NCI-H748 treated with DMSO at 0.1 percent for 48 hours (cell line): Measurements from ENCODE around the gene KDF1.
"Not testable (repeated sequence)": the region's sequence is repeated elsewhere in the genome, so short reads cannot be mapped to it uniquely, and the experiment has no call there.

Experiments used
- DNase-seq: peaks from one replicate; lab custom pipeline; 2025; lab: John Stamatoyannopoulos, UW

The KDF1 gene

DNA sequence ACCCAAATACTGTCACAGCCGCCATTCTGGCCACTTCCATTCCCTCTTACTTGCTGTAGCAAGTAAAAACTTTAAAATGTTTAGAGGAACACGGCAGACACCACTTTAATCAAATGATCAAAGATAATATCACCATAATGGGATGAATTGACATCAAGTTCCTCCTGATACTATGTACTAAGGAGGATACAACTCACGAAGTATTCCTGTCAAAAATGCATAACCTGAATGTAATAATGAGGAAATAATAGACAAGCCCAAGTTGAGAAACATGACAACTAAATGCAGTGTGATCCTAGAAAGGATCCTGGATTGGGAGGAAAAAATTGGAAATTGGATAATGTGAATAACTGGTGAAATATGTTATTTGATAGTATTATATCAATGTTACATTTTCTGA, 3.9 kb downstream of the KDF1 start:
- DNase-seq, result no peak

DNA sequence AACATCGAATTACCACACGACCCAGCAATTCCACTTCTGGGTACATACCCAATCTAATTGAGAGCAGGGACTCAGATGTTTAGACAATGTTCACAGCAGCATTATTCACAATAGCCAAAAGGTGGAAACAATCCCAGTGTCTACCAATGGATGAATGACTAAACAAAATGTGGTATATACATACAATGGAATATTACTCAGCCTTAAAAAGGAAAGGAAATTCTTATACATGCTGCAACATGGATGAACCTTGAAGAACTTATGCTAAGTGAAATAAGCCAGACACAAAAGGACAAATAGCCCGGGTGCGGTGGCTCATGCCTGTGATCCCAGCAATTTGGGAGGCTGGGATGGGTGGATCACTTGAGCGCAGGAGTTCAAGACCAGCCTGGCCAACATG, 6.9 kb downstream of the KDF1 start:
- DNase-seq, result no peak

- DNase-seq, result no peak
Measured at GRCh38 chr1:26951821-26952497, 8.3 kb downstream of the KDF1 start.

GRCh38 chr1:26951216-26951615, 9.1 kb downstream of the KDF1 start:
- DNase-seq, result no peak

DNA sequence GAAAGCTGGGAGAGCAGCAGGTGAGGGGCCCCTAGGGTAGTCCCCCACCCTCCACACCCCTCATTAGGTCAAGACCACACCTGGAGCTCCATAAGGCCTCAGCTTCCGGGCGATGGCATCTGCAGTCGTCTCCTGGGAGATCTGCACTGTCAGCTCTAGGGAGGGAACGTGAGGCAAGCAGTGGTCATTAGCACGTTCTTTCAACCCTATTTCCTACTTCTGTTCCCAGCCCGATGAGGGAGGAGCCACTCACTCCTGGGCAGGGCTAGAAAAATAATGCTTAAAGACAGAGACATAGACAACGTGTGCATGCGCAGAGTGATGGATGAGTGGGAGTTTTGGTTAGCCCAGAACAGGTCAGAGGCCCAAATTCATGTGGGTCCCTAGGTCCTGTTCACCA, 9.7 kb downstream of the KDF1 start:
- DNase-seq, result no peak

DNA sequence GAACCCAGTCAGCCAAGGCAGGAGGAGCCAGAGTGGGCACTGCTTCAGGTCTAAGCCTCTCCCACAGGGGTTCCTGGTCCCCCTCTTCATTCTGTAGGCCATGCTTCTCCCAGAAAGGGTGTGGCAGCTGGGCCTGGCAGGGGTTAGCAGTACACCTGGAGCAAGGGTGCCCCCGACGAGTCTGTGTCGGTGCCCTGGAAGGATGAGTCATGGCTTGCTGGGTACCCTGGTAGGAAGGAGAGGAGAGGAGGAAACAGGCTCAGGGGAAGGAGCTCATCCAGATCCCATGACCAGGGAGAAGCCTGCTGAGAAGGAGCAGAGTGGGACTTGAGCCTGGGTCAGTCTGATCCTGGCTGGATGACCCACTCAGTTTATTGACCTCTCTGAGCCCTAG, 10.3 kb downstream of the KDF1 start:
- no peak for DNase-seq

DNA sequence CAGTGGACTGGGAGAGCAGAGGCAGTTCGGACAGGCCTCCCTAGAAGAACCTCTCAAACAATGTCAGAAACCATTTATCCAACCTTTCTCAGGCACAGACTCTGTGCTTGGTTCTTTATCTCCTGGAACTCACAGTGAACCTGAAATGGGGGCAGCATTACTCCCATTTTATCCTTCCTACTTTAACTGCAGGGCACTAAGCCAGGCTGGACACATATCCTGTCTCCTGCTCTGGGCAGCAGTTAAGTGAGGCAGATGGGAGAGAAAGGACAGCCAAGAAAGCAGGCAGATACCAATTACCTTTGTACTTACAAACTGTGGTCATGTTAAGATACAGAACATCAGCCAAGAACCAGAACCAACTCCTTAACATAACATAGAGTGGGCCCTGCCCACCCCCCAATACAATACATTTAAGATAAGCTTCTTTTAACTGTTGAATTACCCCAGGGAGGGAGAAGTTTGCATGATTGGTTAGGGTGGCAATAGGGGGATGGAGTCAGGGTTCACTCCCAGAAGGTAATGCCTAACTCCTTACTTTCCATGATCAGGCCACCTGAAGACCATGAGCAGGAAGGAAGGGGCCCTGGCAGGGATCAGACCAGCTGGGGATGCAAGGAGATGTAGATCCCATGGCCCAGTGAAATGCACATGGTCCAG, 10.9 kb downstream of the KDF1 start:
- no peak for DNase-seq

- DNase-seq, result not testable (repeated sequence)
Measured at GRCh38 chr1:26948725-26949057, 11.6 kb downstream of the KDF1 start.

DNA sequence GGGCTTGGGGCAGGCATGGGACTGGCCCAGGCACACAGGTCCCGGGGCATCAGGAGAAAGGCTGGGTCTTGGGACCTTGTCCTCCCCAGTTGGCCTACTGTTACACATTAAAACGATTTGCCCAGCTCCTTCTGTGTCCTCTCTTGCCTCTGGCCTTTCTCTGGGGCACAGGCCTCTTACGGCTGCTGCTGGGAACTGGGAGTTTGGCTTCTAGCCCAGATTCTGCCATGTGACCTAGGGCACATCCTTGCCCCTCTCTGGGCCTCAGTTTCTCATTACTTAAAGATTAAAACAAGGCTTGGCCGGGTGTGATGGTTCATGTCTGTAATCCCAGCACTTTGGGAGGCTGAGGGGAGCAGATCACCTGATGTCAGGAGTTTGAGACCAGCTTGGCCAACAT, 14.0 kb downstream of the KDF1 start:
- no peak for DNase-seq

DNA sequence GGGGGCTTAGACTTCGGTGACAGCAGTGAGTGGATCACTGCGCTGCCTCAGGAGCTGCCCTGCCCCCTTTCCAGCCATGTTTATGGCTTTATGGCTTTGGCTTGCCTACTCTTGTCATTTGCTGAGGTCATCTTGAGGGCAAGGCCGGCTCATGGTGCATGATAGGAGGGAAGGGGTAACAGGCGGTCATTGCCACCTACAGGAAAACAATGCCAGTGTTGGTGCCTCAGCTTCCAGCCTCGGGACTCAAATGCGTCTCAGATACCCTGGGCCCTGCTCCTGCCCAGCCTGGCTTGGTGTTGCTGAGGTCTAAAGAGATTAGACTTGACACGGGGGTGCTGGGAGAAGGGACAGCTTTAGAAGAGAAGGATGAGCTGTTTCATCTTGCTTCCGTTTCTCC, 14.5 kb downstream of the KDF1 start:
- DNase-seq, result no peak

DNA sequence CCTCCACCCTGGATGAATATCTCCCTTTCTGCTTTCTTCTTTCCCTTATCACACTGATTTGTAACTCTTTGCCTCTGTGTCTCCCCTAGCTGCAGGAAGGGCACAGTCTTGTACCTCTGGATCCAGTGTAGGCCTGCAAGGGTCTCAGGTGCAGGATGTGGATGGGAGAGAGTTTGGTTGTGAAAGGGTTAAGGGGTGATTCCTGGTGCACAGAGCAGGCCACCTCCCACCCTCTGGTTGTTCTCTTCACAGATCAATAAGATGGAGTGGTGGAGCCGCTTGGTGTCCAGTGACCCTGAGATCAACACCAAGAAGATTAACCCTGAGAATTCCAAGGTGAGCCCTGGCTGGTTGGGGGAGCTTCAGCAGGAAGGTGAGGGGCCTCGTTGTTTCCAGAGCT, 15.1 kb downstream of the KDF1 start:
- no peak for DNase-seq

- DNase-seq, result no peak
Measured at GRCh38 chr1:26942656-26943055, 17.6 kb downstream of the KDF1 start.

DNA sequence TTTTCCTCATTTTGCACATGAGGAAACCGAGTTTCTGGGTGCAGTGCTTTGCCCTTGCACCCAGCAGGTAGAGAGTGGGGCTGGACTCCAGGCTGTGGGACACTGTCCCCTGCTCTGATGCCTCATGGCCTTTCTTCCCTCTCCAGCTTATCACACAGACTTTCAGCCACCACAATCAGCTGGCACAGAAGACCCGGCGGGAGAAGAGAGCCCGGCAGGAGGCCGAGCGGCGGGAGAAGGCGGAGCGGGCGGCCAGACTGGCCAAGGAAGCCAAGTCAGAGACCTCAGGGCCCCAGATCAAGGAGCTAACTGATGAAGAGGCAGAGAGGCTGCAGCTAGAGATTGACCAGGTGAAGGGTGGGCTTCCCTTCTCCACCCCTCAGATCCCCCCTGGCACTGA, 19.0 kb downstream of the KDF1 start:
- DNase-seq, result no peak

DNA sequence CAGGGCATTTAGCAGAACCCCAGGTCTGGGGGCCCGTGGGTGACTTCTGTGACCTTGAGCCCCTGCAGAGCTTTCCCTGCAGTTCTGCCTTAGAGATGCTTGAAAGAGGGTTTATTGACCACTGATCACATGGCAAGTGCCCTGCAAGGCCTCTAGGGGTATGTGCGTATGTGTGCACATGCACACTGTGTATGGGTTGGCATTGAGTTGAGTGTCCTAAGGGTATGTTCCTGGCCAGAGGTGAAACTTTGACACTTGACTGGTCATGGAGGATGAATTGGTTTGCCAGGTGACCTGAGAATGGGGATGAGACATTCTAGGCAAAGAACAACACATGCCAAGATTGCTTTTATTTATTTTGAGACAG, 21.6 kb downstream of the KDF1 start:
- DNase-seq, result no peak

GRCh38 chr1:26938004-26938658, 22.1 kb downstream of the KDF1 start:
- no peak for DNase-seq

- no peak for DNase-seq
Measured at GRCh38 chr1:26936823-26937222, 23.4 kb downstream of the KDF1 start.

GRCh38 chr1:26932531-26932930, 27.7 kb downstream of the KDF1 start:
- no peak for DNase-seq

DNA sequence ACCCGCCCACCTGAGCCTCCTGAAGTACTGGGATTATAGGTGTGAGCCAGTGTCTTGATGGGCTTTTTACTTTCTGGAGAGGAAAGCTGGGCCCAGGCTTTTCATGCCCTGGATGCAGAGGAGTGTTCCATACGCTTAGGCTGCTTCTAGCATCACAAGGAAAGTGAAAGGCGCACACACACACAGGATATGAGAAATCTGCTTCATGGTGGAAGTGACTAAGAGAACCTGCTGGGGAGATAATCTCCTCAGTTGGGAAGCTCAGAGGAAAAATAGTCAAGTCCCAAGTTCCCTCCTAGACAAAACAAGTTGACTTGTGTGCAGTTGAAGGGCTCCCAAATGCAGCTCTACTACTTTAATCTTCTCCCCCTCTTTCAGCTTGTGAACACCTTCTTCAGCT, 36.6 kb downstream of the KDF1 start:
- no peak for DNase-seq

DNA sequence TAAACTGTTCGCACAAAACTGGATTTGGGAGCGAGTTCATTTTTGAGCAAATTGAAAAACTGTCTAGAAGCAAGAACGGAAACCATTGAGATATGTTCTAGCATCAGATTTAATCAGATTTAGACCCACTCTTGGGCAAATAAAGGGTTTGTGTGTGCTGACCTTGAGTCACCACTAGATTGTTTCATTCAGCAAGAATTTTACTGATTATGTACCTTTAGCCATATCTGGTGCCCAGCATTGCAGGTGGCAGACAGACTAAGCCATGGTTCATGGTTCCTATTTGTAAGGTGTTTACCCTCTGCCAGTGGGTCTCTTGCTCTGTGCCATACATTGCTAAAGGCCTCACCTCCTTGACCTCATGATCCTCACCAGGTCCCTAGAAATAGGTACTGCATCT, 37.4 kb downstream of the KDF1 start:
- DNase-seq, result no peak

DNA sequence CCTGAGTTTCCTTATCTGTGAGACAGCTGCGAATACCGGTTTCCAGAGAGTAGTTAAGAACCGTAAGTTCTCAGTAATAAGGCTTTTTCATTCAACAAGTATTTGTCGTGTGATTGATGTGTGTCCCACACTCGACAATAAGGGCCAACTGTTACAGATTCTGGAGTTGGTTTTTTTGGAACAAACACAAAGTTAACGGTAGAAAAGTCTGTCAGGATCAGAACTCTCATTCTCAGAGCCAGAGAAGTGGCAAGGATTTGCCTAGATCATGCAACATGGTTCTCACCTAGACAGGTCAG, 37.9 kb downstream of the KDF1 start:
- no peak for DNase-seq

DNA sequence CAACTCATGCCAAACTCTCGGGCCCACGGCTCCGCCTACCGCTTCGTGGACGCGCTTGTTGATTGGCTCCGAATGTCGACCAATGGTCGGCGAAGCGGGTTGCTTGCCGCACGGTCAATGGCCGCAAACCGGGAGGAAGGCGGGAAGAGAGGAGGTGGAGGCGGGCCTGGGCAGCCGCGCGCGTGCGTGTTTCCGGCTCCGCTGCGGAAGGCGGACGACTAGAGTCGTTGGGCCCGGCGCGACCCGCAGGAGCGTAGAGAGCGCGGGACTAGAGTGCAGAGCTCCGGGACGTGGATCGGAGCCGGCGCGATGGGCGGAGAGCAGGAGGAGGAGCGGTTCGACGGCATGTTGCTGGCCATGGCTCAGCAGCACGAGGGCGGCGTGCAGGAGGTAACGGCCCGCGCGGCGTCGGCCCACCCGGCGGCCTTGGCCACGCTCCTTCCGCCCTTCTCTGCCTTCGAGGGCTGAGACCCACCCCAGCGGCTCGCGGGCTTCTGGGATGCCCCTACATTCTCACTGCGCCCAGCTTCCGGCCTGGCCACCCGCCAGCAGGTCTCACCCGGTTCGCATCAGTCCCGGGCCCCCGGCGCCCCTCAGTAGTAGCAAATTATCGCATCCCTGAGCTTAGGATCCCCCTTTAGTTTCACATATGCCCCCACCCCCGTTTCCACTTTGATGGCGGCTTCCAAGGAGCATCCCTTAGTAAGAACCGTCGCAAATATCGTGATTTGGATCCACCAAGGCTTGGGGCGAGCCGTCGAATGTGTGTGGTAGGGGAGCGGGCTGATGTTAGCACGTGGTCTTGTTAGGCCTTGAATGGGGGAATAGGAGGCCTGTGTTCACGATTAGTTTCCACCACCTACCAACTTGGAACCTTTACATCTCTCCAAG, 38.5 kb downstream of the KDF1 start, which contains the start of gene NUDC:
Gene NUDC, plus strand, starts transcription at position 204 of the 891 bp plus-strand sequence. Its CDS starts 106 bp downstream, at position 310.
- DNase-seq, result peak; percentile 77

GRCh38 chr1:26921126-26921539, 39.1 kb downstream of the KDF1 start:
- no peak for DNase-seq
